HG02759 (cell line): Measurements from ENCODE around the gene SCAANT1.
A peak's percentile ranks its signal among the peaks of the same experiment; 100 is the strongest.

ENCODE experiments used
- ATAC-seq: cut with Tn5 transposase; IDR thresholded peaks from one replicate; pipeline ENCODE4 v1.9.1; 2021; ENCODE audit warnings: mild to moderate bottlenecking, moderate library complexity; ENCODE audit not compliant: unreplicated experiment

The SCAANT1 gene

GRCh38 chr3:63864008-63864964 lies 47.9 kb downstream of the SCAANT1 start:
- ATAC-seq, result peak; percentile 58

GRCh38 chr3:63863150-63864007 lies 48.8 kb downstream of the SCAANT1 start, which contains the start of the genes ATXN7 and THOC7:
Gene ATXN7 (plus strand): TSS chr3:63863867. CDS start chr3:63912599, 48,732 bp downstream.
Gene THOC7 (minus strand): TSS chr3:63863805. CDS start chr3:63863790, 15 bp downstream.
- peak; percentile 74 for ATAC-seq

GRCh38 chr3:63862804-63863149 lies 49.4 kb downstream of the SCAANT1 start:
- ATAC-seq, result peak; percentile 1
